Measurements from ENCODE around the gene EFS.

Gene EFS

GRCh38 chr14:23352506-23353432 lies 12.2 kb downstream of the EFS start, which contains the start of gene SLC22A17:
Gene SLC22A17 (minus strand): TSS chr14:23352887.
- TF ChIP-seq, protein P1, sequence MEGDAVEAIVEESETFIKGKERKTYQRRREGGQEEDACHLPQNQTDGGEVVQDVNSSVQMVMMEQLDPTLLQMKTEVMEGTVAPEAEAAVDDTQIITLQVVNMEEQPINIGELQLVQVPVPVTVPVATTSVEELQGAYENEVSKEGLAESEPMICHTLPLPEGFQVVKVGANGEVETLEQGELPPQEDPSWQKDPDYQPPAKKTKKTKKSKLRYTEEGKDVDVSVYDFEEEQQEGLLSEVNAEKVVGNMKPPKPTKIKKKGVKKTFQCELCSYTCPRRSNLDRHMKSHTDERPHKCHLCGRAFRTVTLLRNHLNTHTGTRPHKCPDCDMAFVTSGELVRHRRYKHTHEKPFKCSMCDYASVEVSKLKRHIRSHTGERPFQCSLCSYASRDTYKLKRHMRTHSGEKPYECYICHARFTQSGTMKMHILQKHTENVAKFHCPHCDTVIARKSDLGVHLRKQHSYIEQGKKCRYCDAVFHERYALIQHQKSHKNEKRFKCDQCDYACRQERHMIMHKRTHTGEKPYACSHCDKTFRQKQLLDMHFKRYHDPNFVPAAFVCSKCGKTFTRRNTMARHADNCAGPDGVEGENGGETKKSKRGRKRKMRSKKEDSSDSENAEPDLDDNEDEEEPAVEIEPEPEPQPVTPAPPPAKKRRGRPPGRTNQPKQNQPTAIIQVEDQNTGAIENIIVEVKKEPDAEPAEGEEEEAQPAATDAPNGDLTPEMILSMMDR (conservative IDR thresholded peaks at IDR 0.05; ENCODE audit: low read depth, low read length): no peak
- H3K4me3 ChIP-seq (ENCODE audit: low read depth, low read length): peak within 1 kb of the TSS; percentile 69
- DNase-seq (ENCODE audit: low read depth): peak; percentile 92

GRCh38 chr14:23351681-23352505 lies 13.1 kb downstream of the EFS start:
- DNase-seq (ENCODE audit: low read depth): no peak
- H3K4me3 ChIP-seq (ENCODE audit: low read depth, low read length): peak overlapping the region; percentile 69
- TF ChIP-seq, protein P1 (conservative IDR thresholded peaks at IDR 0.05; ENCODE audit: low read depth, low read length): no peak

DNA sequence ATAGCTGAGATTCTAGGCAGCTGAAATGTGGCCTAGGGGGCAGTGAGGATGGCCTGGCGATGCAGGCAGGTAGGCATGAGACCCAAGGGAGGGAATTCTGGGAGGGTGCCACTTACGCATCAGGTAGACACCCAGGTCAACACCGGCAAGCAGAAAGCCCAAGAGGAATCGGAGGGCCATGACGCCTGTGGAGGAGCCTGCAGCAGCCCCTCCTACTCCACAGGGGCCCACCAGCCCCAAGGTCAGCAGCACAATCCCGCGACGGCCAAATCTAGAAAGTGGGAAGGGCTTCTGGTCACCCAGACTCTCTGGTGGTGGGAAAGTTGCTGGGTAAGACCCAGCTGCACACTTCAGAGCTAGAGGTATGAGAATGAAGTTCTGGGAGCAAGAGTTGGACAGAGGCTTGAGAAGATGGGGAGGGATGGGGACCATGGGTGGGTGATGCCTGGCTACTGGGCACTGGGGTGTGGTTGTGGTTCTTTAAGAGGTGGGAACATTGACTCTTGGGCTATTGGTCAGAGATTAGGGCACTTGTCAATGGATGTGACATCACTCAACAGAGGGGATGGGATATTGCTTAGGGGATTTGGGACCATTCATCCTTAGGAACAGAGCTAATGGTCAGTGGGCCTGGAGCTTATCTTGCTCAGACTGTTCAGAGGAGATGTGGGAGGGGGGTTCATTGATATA lies 15.7 kb downstream of the EFS start:
- no peak overlapping the region for H3K4me3 ChIP-seq (ENCODE audit: low read depth, low read length)
- TF ChIP-seq, protein P1 (conservative IDR thresholded peaks at IDR 0.05; ENCODE audit: low read depth, low read length): no peak
- DNase-seq (ENCODE audit: low read depth): no peak

DNA sequence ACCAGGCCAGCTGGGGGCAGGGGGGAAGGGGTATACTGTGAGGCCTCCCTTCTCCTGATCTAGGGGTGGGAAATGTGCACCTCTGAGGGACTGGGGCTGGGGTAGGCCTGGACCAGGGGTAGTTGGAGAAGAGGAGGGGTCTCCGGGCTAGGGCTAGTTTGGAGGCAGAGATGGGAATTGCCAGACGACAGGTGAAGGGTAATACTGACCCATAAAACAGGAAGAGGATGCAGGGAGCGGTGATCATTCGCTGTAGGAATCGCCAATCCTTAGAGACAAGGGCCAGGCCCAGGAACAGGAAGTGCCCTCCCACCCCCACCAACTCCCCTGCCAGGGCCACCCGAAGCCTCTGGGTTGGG lies 16.7 kb downstream of the EFS start:
- no peak overlapping the region for H3K4me3 ChIP-seq (ENCODE audit: low read depth, low read length)
- TF ChIP-seq, protein P1 (conservative IDR thresholded peaks at IDR 0.05; ENCODE audit: low read depth, low read length): no peak
- DNase-seq (ENCODE audit: low read depth): no peak

GRCh38 chr14:23347406-23348296 lies 17.3 kb downstream of the EFS start:
- TF ChIP-seq, protein P1 (conservative IDR thresholded peaks at IDR 0.05; ENCODE audit: low read depth, low read length): no peak
- DNase-seq (ENCODE audit: low read depth): no peak
- no peak overlapping the region for H3K4me3 ChIP-seq (ENCODE audit: low read depth, low read length)

Measured in choroid plexus epithelial cell (primary cell).